Non-pigmented ciliary epithelial cell (primary cell): ENCODE results near the gene CMTM2.
"Not testable (repeated sequence)": the region's sequence is repeated elsewhere in the genome, so short reads cannot be mapped to it uniquely, and the experiment has no call there.

Experiments used
- DNase-seq: peaks from one replicate; pipeline ENCODE4 v3.0.0-alpha.2; 2010; ENCODE audit warnings: low read depth

The CMTM2 gene

DNA sequence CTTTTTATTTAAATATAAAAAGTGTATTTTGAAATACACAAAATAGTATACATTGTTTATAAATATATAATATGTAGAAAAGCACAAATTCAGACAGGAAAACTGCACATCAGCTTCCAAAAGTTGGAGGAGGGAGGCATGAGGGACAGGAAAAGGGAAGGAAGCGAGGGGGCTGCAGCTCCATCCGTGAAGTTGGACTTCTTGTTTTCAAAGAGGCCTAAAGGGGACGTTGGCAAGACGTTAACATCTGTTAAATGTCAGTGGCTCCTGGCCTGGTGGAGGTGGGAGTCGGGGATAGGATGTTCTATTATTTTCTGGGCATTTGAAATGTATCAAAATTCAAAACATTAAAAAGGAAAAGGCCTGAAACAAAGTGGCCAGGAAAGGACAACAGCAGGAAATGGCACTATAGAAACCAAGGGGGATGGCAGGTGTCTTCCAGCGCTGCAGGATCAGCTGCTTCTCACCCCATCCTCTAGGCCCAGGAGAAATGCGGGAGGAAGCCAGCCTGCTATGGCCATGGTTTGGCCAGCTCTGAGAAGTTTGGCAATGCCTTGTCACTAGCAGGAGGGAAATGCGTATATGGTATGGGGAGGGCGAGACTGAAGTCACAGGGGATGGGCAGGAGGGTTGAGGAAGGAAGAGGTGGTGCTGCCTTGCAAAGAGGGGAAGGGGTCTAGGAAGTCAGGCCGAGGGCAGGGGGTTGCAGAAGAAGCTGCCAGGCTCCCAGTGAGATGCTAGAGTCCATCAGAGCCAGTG lies 6.4 kb downstream of the CMTM2 start:
- no peak for DNase-seq

DNA sequence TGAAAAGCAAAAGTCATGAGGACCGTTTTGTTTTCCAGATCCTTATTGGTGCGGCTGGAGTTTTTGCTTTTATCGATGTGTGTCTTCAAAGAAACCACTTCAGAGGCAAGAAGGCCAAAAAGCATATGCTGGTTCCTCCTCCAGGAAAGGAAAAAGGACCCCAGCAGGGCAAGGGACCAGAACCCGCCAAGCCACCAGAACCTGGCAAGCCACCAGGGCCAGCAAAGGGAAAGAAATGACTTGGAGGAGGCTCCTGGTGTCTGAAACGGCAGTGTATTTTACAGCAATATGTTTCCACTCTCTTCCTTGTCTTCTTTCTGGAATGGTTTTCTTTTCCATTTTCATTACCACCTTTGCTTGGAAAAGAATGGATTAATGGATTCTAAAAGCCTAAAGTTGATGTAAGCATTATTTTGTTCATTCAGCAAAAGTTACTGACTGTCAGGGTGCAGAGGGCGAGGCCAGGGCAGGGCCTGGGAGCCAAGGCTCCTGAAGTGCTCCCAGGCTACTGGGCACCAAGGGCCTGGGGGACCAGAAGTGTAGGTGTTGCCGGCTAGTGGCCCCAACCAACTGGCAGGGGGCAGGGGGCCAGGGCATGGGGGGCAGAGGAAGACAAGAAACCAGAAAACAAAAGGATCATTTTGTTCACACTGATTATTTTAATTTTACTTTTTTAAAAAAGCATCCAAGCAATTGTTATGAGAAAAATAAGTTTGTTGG lies 8.8 kb downstream of the CMTM2 start:
- no peak for DNase-seq

DNA sequence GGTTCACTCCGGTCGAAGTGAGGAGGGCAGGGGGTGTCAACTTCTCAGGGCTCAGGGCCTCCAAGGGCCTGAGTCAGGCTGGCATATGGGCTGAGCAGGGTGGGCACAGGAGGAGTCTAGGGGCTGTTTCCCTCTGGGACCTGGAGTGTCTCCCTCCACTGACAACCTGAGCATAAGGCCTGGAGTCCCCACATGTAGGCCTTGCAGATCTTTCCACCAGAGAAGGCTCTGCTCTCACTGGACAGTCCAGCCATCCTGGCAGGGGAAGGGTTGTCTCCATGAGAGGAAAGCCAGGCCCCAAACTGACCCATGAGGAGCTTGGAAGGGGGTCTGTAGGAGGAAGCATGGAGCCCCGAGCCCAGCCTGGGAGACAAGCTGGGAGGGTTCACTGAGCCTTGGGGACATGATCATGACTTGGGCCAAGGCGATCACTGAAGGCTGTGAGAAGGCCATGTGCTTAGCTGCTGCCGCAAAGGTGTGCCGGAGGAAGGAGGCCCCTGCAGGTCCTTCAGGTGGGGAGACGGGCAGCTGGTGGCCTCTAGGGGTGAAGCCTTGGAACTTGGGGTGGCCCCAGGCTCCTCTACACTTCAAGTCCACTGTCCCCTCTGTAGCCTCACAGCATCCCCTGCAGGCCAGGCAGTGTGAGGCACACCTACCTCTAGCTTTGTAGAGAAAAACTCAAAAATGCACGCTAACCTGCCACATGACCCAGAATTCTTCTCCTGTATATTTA lies 9.9 kb downstream of the CMTM2 start:
- DNase-seq: no peak

DNA sequence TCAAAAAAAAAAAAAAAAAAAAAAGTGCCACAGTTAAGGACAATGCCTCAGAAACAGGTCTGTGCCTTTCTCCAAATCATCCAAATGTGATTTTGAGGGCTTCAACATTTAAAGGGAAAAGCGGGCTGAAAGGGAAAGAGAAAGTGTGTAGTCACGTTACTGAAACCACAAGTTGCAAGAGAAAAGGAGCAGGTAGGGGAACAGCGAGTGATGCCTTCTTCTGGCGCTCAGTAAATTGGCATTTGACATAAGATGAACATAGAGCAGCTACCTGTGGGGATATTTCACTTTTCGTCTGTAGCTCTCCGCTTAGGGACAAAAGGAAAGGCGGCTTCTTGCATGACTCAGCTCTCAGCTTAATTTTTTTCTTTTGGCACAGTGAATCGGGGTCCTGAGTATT lies 11.1 kb downstream of the CMTM2 start:
- DNase-seq: no peak

DNA sequence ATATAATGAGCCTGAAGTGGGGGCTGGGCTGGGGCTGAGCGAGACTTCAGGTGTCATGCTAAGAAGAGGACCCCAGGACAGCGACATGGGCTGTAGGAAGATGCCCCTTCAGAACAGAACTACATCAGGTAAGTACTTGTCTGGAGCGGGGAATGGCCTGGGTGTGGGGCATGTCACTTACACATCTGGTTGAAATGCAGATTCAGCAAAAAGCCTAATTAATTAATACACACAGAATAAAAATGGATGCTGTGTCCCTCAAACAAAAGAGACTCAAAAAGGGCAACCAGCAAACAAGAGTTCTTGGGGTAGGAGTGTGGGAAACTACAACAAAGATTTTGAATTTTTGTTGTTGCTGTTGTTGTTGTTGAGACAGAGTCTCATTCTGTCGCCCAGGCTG lies 11.8 kb downstream of the CMTM2 start:
- no peak for DNase-seq

DNA sequence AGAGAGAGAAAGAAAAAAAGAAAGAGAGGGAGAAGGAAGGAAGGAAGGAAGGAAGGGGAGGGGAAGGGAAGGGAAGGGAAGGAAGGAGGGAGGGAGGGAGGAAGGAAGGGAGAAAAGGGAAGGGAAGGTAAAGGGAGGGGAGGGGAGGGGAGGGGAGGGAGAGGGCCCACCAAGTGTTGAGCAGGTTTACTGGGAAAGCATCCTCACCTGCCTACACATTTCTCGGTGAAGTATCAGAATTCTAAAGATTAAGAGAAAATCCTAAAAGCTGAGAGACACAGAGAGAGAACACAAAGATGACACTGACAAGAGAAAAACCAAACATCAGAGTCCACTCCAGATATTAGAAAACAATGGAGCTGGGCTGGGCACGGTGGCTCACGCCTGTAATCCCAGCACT lies 13.0 kb downstream of the CMTM2 start:
- DNase-seq: no peak

DNA sequence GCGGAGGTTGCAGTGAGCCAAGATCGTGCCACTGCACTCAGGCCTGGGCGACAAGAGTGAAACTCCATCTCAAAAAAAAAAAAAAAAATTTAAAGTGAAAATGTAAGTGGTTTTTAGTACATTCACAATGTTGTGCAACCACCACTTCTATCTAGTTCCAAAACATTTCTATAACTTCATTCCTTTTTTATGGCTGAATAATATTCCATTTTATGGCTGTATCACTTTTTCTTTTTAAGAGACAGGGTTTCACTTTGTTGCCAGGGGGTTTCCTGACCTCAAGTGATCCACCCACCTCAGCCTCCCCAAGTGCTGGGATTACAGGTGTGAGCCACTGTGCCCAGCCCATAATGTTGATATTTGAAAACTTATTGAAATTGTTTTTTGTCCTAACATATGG lies 13.6 kb downstream of the CMTM2 start:
- no peak for DNase-seq

DNA sequence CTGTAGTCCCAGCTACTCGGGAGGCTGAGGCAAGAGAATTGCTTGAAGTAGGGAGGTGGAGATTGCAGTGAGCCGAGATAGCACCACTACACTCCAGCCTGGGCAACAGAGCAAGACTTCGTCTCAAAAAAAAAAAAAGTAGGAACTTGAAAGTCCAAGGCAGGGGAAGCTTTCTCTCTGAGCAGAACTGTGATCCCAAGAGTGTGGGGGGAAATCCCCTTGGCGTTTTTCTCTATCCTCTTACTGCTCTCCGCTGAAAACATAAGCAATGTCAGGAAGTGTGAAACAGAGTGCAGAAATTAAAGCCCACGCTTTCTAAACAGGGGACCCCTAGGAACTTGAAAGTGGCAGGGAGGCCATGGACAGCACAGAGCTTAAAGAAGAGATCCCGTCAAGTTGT lies 15.5 kb downstream of the CMTM2 start:
- DNase-seq: no peak

DNA sequence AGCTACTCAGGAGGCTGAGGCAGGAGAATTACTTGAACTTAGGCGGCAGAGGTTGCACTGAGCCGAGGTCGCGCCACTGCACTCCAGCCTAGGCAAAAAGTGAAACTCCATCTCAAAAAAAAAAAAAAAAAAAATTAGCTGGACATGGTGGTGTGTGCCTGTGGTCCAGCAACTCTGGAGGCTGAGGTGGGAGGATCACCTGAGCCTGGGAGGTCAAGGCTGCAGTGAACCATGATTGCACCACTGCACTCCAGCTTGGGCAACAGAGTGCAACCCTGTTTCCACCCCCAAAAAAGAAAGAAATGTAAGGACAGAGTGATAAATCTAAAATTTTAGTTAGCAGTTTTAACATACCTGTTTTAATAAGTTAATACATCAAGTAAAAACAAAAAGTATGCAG lies 17.3 kb downstream of the CMTM2 start:
- DNase-seq: not testable (repeated sequence)

DNA sequence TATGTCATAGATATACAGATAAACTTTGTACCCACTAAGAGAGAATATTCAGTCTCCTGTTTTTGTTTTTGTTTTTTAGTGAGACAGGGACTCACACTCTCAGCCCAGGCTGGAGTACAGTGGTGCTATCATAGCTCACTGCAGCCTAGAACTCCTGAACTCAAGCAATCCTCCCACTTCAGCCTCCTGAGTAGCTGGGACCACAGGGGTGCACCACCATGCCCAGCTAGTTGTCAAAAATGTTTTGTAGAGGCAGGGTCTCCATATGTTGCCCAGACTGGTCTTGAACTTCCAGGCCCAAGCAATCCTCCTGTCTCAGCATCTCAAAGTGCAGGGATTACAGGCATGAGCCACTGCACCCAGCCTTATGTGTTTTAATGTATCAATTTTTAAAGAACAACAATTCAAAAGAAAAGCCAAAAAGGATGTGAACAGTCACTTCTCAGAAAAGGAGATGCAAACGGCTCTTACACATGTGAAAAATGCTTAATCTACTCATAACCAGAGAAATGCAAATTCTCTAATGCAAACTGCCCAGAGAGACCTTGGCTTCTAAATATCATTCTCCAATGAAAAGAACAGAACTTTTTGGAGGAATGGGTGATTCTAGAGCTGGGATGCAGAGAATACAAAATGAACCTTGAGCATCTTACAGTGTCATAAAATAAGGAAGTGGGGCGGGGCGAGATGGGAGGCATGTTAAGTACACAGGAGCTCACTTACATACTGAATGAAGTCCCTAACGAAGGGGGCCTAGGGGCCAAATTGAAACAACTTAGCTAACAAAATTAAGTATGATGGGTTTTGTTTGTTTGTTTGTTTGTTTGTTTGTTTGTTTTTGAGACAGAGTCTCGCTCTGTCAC lies 18.0 kb downstream of the CMTM2 start:
- DNase-seq: no peak

DNA sequence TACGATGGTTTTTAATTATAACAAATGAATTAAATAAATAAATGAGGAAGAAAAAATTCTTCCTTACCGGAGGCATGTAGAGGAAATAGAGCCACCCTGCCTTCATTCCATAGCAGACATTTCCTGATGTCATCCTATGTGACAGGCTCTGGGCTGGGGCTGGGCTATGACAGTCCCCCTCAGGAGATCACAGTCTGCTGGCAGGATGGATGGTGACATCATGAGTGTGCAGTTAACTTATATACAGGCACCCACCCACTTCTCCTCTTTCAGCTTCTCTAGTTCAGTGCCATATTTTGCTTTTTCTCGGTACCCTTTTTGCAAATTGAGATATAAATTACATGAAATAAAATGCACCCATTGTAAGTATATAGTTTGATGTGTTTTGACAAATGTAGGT lies 18.8 kb downstream of the CMTM2 start:
- no peak for DNase-seq

DNA sequence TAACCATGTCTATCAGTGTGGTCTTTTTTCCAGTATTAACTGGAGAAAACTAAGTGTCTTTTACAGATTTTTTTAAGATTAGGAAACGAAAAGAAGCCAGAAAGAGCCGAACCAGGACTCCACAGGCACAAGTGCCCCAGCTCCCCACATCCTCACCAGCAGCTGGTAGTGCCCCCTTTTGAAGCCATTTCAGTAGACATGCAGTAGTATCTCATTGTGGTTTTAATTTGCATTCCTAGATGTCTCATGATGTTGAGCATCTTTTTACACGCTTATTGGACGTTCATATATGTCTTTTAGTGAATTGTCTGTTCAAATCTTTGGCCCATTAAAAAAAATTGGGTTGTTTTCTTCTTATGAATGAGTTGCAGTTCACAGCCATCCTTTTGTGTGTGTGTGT lies 20.5 kb downstream of the CMTM2 start:
- no peak for DNase-seq

DNA sequence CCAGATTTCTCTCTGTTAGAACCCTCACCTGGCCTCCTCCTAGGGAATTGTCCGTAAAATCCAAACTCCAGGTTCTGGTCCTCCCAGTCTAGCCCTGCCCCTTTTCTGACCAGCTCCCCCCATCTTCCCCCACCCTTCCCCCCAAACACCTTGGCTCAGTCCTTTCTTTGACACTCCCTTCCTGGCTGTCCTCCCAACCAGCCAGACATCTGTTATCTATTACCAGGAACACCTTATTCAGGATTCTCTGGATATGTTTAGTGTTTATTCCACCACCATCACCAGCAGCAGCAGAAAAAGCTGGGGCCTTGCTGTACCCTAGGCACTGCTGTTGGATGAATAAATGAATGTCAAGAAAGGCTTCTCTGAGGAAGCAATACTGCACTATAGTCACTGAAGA lies 21.2 kb downstream of the CMTM2 start:
- DNase-seq: no peak

DNA sequence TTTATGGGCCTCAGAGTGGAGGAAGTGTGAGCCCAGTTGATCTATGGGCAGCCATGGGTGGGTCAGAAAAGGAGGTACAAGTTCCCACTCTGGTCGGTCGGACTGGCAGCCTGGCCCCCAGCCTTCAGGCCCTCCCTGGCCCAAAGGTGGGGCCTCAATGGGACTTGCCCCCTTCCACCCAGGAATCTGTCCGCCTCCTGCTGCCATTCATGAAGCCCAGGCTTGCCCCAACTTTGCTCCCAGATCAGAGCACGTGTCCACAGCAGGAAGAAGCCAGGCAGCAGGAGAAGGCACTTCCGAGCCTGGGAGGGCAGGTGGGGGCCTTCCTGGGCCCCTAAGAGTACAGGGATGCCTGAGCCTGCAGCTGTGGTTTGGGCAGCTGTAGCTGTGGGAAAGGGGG lies 22.2 kb downstream of the CMTM2 start:
- no peak for DNase-seq

DNA sequence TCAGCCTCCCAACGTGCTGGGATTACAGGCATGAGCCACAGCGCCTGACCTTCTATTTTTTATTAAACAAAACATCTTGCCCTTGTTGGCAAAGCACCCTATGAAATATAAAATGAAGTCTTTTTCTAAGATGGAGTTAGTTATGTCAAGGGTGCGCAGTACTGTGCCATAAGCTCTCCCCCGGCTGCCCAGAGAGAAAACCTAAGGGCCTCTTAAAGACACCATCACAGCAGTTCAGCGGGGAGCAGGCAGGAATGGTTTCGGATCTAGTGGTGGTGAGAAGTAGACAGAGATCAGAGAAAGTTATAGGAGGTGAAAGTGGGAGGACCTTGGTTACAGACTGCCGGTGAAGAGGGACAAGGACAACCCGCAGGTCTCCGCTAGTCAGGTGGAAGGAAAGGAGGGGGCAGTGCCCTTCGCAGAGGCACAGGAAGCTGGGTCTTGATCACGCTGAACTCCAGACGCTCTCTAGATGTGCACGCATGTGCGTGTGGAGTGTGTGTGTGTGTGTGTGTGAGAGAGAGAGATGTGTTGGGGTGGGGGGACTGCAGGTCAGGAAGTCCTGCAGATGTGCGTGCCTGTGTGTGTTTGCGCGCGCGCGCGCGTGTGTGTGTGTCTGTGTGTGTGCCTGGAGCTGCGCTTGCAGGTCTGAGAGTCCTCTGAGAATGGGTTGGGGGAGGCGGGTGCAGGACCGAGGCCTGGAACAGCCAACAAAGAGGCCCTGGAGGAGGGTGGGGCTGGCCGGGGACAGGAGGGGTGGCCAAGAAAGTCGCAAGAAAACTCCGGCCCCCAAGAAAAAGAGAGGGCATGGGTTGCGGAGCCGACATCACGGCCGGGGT lies 24.5 kb downstream of the CMTM2 start:
- no peak for DNase-seq

DNA sequence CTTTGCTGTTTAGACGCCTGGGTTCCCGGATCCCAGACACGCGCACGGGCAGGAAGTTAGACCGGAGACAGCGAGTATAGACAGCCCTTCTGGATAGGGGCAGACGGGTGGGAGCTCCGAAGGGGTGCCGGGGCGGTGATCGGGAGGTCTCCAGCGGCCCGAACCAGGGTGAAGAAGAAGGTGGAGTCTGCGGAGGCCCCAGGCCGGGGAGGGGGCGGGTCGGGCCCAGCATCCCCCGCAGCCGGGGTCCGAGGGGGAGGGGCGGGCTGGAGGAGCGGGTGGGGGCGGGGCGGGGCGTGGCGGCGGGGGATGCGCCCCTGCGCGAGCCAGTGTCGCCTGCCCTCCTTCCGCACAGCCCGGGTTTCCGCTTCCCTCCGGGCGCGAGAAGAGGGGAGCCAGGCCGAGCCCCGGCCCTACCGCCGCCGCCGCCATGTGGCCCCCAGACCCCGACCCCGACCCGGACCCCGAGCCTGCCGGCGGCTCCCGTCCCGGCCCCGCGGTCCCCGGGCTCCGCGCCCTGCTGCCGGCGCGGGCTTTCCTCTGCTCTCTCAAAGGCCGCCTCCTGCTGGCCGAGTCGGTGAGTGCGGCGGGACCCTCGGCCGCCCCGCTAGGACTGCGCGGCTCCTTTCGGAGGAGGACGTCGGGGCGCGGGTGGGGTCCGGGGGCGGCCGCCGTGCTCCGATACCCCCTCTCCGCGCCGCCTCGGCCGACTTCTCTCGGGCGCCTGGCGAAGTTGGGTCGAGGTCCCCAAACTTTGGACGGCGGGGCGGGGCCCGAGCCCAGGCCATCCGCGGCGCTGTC lies 25.3 kb downstream of the CMTM2 start, which contains the start of gene CMTM3:
Gene CMTM3 (plus strand): TSS at position 329 of the 801 bp plus-strand sequence. CDS start 102 bp downstream, at position 431.
- DNase-seq: no peak

DNA sequence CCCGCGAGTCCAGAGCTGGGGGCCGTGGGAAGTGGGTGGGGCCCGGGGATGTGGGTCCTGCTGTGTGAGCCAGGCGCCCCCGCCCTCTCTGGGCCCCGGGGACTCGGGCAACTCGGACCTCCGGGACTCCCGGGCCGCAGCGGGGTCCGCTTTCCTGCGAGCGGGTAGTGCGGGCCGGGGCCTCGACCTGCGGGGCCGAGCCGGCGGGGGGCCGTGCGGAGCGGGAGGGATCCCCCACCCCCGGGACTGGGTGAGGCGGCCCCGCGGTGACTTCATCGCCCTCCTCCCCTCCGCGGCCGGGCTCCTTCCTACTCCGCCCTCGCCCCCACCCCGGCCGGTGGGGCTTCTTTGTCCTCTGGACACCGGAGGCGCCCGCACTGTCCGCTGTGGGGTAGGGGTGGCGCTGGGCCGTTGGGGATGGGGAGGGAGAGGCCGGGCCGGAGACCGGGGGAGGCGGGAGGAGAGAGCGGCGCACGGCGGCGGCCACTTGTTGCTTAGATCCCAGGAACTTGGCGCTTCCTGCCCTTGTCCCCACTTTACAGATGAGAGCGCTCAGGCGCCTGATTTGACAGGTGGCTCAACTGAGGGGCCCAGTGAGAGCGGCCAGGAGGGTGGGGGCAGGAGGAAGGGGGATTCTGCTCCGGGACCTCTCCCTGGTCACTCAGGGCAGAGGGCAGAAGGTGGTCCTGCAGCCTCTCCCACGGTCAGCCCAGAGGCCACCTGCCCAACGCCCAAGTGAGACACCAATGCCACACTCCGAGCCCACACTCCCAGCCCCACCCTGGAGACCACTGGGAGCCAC lies 26.1 kb downstream of the CMTM2 start:
- DNase-seq: no peak

DNA sequence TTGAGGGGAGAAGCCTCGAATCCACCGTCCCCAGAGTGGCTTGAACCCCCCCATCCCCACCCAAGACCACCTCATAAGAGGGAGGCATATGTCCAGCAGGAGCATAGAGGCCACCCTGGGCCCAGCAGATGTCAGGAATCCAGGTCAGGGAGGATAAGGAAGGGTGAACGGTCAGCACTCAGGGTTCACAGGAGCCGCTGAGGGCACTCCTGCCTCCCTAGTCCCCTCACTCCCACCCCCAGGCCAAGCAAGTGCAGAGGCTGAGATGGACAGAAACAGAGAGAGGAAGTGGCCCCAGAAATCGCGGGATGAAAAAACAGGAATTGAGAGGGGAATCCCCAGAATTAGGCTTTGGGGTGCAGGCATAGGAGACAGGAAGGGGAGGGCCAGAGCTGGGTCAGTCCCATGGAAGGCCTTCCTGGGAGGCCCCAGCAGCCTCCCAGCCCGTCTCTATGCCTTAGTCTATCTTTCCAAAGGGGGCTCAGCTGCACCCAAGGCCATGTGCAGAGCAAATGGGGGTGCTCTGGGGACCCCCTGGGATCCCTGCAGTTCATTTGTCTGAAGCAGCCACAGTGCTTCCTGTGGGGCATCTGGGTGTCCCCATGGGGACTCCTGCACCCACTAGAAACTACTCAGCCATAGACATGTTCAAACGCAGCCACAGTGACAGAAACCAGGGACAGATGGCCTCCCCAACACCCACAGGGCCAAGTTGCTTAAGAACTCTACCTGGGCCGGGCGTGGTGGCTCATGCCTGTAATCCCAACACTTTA lies 26.9 kb downstream of the CMTM2 start:
- no peak for DNase-seq
